HG03135 (cell line): ENCODE data around the gene RIC8A.
A peak's percentile ranks its signal among the peaks of the same experiment; 100 is the strongest.
"Not testable (repeated sequence)": the region's sequence is repeated elsewhere in the genome, so short reads cannot be mapped to it uniquely, and the experiment has no call there.

Experiments
- ATAC-seq: cut with Tn5 transposase; IDR thresholded peaks from one replicate; pipeline ENCODE4 v1.9.1; 2021; ENCODE audit warnings: mild to moderate bottlenecking, moderate library complexity; ENCODE audit not compliant: unreplicated experiment

RIC8A gene

DNA sequence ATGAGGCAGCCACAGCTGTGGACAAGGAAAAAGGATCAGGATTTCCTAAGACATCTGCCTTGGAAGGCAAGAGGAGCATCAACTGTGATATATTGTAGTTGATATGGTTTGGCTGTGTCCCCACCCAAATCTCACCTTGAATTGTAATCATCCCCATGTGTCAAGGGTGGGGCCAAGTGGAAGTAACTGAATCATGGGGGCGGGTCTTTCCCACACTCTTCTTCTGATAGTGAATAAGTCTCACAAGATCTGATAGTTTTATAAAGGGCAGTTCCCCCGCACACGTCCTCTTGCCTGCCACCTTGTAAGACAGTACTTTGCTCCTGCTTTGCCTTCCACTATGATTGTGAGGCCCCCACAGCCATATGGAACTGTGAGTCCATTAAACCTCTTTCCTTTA lies 10.2 kb downstream of the RIC8A start:
- no peak for ATAC-seq

DNA sequence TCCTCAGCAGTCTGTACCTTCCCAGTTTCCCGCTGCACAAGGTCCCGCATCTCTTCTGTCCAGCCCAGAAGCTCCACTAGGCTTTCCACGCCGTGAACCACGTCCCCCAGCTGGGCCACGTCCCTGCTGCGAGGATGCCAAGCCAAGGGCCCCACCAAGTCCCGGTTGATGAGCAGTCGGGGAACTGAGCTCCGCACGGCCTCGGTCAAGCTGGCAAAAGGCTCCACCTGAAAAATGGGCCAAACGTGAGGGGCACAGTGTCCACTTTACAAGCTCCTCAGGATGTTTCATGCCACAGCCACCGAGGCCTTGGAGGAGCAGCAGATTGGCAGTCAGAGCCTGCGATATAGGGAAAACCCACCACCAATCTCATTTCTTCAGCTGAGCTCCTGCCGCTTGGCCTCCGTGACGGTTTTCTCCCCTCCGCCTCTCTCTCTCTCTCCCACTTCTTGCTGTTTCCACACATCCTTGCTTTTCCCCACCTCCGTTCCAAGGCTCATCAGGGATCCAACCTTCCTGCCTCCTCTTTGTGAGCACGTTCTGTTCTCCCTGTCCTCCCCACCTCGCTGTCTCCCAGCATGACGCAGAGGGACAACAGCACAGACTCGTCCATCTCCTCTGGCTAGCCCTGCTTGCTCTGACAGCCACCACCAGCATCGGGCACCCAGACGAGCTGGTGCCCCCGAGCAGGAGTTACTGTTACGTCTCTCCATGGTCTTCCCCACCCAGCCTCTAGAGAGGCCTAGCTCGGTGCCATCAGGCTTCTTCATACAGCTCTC lies 11.5 kb downstream of the RIC8A start:
- no peak for ATAC-seq

DNA sequence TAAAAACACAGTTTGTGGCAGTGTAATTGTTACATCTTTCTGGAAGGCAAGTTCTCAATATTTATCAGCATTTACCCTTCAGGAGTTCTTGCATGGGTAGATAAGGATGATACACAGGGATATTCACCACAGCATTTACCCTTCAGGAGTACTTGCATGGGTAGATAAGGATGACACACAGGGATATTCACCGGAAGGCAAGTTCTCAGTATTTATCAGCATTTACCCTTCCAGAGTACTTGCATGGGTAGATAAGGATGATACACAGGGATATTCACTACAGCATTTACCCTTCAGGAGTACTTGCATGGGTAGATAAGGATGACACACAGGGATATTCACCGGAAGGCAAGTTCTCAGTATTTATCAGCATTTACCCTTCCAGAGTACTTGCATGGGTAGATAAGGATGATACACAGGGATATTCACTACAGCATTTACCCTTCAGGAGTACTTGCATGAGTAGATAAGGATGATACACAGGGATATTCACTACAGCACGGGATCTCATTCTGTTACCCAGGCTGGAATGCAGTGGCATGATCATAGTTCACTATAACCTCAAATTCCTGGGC lies 13.2 kb downstream of the RIC8A start:
- ATAC-seq: not testable (repeated sequence)

DNA sequence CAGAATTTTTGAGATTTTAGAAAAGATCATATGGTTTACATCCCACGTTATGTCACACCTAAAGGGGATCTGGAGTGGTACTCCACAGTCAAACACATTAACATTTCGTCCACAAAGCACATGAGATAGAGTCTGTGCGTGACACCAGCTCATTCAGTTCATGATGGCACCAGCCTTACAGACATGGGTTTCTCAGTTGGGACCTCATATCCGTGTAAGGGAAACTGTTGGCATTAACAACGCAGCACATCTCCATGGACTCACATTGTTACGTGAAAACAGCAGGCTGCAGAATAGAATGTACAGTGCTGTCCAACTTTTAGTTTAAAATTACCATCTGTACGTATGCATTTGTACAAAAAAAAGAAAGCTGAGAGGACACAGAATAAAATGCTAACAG lies 14.0 kb downstream of the RIC8A start:
- ATAC-seq: no peak

DNA sequence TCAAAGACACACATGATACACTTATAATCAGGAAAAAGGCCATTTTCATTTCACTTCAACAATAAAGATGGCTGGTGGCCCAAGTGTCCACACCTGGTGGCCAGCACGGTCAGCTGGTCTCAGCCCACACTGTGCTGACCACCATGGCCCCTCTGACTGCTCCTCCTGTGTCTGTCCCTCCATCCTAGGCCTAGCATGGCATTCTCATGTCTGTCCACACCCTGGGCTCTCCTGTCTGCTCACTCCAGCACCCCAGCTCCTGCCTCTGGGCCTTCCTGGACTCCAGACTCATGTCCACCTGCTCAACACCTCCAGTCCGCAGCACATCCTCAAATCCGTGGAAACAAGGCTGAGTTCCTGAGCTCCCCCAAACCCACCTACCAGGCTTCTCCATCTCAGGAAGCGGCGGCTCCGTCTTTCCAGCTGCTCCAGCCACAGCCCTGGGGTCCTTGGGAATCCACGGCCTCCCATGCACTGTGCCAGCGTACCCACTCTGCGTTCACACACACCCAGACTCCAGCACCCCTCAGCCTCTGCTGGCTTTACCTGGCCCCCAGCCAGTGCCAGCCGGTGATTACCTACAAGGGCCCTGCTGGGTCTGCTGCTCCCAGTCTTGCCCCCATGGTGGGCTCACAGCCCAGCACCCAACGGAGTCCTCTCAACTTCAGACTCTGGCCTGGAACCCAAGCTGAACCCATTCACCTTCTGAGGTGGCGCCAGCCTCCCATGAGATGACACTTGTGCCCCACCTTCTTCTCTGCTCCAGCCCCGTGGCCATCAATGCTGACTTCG lies 14.7 kb downstream of the RIC8A start:
- ATAC-seq: no peak

DNA sequence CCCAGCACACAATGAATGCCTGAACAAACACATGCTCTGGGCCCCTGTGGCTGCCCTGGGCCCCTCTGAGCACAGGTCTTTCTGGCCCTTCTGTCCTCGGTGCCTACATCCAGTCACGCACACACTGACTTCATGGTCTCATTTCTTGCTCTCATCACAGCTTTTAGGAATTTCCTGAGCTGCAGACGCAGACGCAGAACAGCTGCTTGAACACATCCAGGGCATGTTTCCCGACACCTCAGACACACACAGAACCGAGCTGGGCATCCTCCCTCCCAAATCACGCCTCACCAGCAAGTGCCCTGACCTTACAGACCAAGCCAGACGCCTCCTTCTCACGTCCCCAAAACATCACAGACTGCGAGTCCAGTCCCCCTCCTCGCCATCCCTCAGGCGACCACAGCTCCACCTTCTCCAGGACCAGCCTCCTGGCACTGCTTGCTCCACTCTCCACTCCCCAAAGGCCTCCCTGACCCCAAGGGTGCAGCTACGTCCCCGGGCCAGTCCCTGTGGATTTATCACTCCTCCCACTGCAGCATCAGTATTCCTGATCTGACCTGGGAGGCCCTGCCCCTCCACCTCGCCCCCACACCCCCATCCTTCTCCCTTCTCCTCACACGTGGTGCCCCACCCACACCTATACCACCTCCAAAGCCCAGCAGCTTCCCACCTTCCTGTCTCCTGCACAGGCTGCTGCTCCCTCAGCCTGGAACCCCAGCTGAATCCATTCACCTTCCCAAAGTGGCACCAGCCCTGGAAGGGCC lies 15.7 kb downstream of the RIC8A start:
- no peak for ATAC-seq

DNA sequence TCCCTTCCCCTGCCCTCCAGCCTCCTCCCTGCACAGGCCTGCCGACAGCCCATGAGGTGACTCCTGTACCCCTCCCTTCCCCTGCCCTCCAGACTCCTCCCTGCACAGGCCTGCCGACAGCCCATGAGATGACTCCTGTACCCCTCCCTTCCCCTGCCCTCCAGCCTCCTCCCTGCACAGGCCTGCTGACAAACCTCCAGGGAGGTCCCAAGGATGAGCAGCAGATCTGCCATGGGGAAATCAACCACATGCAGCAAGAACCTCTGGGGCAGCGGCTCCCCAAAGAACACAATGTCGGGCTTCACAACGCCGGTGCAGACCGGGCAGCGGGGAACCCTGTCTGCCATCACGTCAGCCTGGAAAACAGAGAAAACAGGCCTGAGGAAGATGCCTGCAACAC lies 16.4 kb downstream of the RIC8A start:
- no peak for ATAC-seq

DNA sequence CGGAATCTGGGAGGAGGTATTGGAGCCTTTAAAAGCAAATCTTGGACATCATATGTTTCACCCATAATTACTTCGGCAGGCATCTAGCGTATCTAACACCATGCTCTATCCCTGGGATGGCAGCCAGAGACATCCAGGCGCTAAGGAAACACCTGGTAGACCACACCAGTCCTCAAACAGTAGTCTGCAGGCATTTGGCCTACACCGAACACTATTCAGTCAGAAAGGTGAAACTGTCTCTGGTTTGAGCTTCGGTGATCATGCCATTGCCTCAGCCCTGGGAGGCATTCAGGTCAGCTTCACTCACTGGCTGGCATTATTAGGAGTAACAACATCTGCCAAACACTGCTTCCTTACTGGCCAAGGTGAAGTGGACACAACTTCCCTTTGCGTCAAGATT lies 16.9 kb downstream of the RIC8A start:
- ATAC-seq: no peak

DNA sequence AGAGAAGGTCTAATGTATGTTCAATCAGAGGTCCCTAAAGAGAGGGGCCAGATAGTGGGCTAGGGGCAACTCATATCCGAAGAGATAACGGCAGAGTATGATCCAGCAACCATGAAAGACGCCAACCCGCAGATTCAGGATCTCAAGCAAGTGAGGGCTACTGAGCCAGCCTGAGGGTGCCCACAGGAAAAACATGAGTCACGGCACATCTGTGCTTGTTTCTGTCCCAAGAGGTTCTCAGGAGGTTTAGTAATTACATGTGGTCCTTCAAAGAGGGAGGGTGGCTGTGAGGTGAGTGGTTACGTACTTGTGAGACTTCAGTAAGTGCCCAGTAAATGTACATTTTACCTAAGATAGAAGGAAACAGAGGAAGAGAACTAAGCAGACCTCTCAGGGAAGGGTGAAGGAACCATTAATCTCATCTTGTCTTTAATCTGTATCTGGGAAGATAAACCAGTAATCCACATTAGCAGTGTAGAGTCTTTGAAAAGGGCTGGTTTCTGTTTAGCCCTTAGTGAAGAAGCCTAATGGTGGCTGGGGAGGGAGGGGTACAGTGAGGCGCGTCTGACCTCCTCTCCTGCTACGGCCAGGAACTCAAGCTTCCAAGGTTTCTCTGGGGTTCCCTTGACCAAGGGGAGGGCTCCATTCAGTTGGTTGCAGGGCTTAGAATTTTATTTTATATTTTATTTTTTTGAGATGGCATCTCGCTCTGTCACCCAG lies 18.4 kb downstream of the RIC8A start:
- no peak for ATAC-seq

DNA sequence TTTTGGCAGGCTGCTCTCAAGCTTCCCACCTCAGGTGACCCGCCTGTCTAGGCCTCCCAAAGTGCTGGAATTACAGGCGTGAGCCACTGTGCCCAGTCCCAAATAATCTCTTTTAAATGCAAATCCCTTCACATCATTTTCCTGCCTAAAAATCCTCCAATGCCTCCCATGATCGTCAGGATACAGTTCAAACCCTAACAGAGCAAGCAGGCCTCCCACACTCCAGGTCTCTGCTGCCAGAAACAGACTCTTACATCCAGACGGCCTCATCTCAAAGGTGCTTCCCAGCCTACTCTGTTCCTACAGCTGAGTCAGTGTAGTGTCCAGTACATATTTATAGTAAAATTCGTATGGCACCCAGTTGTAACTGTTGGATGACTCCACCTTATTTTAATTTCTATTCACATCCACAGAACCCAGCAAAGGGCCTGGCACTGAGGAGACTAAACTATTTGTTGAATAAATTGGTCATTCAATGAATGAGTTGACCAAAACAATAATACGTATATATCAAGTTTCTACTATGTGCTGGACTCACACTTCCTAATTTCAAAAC lies 20.4 kb downstream of the RIC8A start:
- no peak for ATAC-seq

DNA sequence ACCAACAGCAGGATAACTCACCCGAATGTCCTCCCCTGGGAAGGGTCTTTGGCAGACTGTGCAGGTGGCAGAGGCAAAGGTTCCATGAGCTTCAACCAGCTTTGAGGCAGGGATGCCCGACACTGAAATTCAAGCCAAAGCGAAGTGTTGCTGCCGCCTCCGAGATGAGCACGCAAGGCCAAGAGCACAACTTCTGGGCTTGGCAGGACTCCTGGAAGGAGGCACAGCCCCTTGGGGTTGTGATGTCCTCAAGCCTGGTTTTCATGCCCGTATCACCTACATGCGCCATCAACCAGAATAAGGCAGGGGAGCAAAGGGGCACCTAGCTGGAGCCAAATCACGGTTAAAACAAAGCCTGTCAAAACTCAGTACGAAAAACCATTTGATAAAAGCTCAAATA lies 22.9 kb downstream of the RIC8A start:
- no peak for ATAC-seq

DNA sequence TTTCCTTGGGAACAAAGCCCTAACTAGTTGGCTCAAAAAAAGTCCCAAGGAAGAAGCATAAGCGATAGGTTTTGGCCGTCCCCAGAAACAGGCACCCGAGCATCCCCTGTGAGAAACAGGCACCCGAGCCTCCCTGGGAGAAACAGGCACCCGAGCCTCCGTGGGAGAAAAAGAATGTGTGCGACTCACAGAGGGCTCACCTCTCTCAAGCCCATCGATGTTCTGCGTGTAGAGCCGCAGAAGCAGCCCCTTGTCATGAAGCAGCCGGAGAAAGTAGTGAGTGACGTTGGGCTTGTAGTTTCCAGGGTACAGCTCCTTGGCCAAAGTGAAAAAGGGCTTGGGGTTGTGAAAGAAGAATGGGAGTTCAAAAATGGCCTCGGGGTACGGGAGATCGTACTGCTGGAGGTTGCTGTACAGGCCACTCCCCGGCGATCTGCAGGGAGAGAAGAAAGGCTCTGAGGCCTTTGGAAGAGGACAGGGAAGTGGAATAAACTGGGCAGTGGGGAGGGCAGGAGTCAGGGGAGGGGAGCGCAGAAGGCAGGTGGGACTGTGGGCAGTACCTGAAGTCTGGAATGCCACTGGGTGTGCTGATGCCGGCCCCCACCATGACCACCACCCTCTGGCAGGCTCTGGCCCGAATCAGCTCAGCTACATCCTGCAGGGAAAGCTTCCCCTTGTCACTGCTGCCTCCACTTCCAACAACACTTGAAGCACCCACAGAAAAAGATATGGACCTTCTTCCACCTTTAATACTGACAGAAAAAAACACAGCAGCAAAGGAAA lies 25.5 kb downstream of the RIC8A start:
- ATAC-seq: no peak

DNA sequence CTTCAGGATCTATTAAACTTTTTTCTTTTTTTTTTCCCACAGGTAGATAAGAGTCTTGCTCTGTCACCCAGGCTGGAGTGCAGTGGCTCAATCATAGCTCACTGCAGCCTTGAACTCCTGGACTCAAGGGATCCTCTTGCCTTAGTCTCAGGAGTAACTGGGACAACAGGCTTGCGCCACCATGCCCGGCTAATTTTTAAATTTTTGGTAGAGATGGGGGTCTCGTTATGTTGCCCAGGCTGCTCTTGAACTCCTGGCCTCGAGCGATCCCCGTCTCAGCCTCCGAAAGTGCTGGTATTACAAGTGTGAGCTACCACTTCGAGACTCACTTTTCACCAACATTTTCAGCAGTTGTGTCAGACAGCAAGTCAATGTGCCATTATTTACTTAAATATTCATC lies 27.7 kb downstream of the RIC8A start:
- no peak for ATAC-seq

DNA sequence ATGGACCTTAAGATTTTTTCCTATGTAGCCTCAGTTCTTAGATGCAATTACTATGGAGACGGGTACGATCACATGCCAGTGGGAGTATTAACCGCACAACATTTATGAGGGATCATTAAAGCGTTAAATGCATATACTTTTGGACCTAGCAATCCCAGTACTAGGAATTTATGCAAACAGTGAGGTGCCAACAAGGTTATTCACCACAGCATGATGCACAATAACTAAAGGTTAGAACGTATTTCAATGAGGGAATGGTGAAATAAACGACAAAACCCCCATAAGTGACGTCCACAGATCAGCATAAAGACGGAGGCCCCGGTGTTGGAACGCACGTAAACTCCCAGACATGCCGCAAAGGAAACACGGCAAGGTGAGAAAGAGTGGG lies 28.1 kb downstream of the RIC8A start:
- no peak for ATAC-seq

DNA sequence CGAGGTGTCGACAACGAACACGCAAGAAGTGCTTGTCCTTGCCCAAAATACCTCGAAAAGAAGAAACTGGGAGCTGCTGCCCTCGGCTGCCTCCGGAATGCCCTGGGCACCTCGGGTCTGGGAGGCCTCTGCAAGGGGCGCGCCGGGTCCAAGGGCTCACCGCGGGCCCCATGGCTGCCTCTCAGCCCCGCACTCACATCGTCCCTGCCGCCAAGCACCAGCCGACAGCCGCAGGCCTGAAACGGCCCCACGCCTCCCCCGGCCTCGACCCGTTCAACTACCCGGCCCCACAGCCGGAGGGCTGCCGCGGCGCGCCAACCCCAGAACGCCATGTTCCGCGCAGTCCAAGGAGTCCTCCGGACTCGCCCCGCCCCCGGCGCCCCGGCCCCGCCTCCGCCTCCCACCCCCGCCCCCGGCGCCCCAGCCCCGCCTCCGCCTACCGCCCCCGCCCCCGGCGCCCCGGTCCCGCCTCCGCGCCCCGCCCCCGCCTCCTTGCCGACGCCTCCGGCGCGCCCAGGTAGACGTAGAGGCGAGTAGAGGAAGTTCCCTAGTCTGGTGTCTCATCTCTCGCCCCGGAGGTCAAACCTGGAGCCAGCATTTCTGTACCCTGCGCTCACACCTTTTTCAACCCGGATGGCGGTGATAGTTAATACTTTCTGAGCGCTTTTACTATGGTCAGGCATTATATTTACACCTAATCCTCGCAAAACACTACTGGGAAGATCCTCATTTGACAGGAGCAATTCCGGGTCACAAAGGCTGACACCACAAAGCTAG lies 28.7 kb downstream of the RIC8A start, which contains the start of gene SIRT3:
Gene SIRT3, minus strand, starts transcription at position 346 of the 777 bp plus-strand sequence. Its CDS starts 14 bp downstream, at position 332.
- ATAC-seq: peak; percentile 73

DNA sequence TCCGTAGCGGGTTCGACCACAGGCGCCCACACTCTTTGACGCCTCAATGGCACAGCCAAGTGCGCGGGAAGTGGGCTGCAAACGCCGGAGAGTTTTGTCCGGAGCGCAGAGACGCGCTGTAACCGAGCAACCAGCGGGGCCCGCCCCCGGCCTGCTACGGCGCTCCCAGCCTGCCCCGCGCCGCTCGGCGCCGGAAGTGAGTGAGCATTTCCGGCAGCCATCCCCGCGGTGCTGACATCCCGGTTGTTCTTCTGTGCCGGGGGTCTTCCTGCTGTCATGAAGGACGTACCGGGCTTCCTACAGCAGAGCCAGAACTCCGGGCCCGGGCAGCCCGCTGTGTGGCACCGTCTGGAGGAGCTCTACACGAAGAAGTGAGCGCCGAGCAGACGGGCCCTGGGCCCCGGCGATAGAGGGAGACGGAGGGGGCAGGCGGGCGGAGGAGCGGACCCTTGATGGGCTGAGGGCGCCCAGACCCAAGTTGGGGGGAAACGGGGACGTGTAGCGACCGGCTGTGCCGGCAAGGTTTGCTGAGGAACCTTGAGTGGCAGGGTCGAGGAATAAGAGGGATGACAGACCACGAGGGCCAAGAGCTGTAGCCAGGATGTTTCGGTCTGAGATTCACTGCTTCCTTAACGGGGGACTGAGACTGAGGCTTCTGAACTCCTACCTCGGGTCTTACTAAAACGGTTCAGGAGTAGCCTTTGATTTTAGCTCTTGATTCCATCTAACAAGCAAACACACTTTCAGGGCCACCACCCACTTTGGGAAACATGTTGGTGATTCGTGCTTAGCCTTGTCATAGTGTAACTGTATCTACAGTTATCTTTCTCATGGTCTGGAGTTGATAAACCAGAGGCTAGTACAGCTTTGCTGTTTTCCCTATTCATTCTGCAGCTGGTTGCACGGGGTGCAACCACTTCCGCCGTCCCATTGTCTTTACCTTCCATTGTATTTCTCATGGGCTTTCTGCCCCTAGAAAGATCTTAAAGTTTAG lies 29.6 kb downstream of the RIC8A start, which contains the start of gene PSMD13:
Gene PSMD13, plus strand, starts transcription at position 203 of the 994 bp plus-strand sequence. Its CDS starts 74 bp downstream, at position 277.
- peak; percentile 85 for ATAC-seq

DNA sequence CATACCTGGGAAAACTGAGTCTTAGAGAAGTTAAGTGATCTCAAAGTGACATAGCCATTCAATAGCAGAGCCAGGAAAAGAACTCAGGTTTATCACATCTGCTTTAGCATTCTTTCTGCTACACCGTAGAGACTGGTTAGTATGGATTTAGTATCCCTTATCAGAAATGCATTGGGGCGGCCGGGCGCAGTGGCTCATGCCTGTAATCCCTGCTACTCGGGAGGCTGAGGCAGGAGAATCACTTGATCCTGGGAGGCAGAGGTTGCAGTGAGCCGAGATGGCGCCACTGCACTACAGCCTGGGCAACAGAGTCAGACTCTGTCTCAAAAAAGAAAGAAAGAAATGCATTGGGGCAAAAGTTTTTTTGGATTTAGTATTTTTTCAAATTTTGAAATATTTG lies 30.8 kb downstream of the RIC8A start:
- ATAC-seq: not testable (repeated sequence)
